HEK293 (cell line): ENCODE measurements around the gene ARG2.

Experiments
- CTCF ChIP-seq: fragments of 450-650 bp; formaldehyde crosslinking; IDR thresholded peaks from 2 replicates; pipeline ENCODE4 v1.5.1; 2016; ENCODE audit warnings: missing biosample characterization, missing genetic modification characterization
- TCF7L2 ChIP-seq: IDR thresholded peaks from 2 replicates; pipeline ENCODE4 v1.6.1; 2011; ENCODE audit warnings: low read depth, mild to moderate bottlenecking, inconsistent platforms, low read length, moderate library complexity, borderline replicate concordance
- ZBTB17 ChIP-seq: fragments of 450-650 bp; formaldehyde crosslinking; IDR thresholded peaks from 2 replicates; pipeline ENCODE4 v1.5.1; 2016; ENCODE audit warnings: missing biosample characterization, missing genetic modification characterization
- ZNF184 ChIP-seq: fragments of 450-650 bp; IDR thresholded peaks from 2 replicates; pipeline ENCODE4 v1.5.1; 2018; ENCODE audit warnings: missing biosample characterization, mild to moderate bottlenecking, missing genetic modification characterization
- ZNF274 ChIP-seq, 2 experiments: fragments of 200-500 bp in 1 of 2; fragments of 450-650 bp in 1 of 2; sonication (Bioruptor generic) in 1 of 2; formaldehyde crosslinking in 1 of 2; IDR thresholded peaks; 2 replicates each; pipeline versions ENCODE4 v1.5.1 to v1.6.1; 2014 to 2016; ENCODE audit warnings: borderline replicate concordance in 1 of 2, inconsistent platforms in 1 of 2, low read length in 1 of 2, missing biosample characterization in 1 of 2, missing genetic modification characterization in 1 of 2
- ZNF280C ChIP-seq: fragments of 450-650 bp; formaldehyde crosslinking; IDR thresholded peaks from 2 replicates; pipeline ENCODE4 v1.5.1; 2016; ENCODE audit warnings: missing biosample characterization, missing genetic modification characterization
- ZNF302 ChIP-seq: fragments of 450-650 bp; formaldehyde crosslinking; IDR thresholded peaks from 2 replicates; pipeline ENCODE4 v1.5.1; 2016; ENCODE audit warnings: missing biosample characterization, missing genetic modification characterization, low read depth
- ZNF398 ChIP-seq: fragments of 450-650 bp; formaldehyde crosslinking; IDR thresholded peaks from 2 replicates; pipeline ENCODE4 v1.5.1; 2017; ENCODE audit warnings: missing biosample characterization, missing genetic modification characterization
- ZSCAN30 ChIP-seq: fragments of 450-650 bp; IDR thresholded peaks from 2 replicates; pipeline ENCODE4 v1.5.1; 2018; ENCODE audit warnings: missing biosample characterization, mild to moderate bottlenecking, missing genetic modification characterization, moderate library complexity

GRCh38 chr14:67581643-67582042, 38.1 kb upstream of the ARG2 start:
- no peak for TF ChIP-seq CTCF (tag by site-specific recombination)
- TF ChIP-seq ZBTB17, result no peak
- TF ChIP-seq ZNF280C (tag by site-specific recombination), result no peak
- no peak for TF ChIP-seq ZNF184 (tag by site-specific recombination)
- no peak for TF ChIP-seq ZNF302
- no peak for TF ChIP-seq ZNF398
- no peak for TF ChIP-seq ZSCAN30
- TF ChIP-seq TCF7L2, result no peak
- TF ChIP-seq ZNF274 (IDR thresholded peaks at IDR 0.05; ENCODE audit: low read length), result no peak
- no peak for TF ChIP-seq ZNF274 (tag by site-specific recombination; IDR thresholded peaks at IDR 0.05; ENCODE audit: borderline replicate concordance)
